GM12878 (cell line): ENCODE measurements around the gene BCR.

Experiments
- CTCF ChIP-seq, 3 experiments: IDR thresholded peaks in 2 of 3; conservative IDR thresholded peaks in 1 of 3; 2 replicates each; pipeline ENCODE4 v1.5.1; 2011; ENCODE audit warnings: low read depth in 3 of 3, low read length in 3 of 3, mild to moderate bottlenecking in 3 of 3, control low read depth in 2 of 3, moderate library complexity in 2 of 3, inconsistent platforms in 1 of 3, mixed read lengths in 1 of 3; ENCODE audit not compliant: control insufficient read depth in 2 of 3, insufficient read depth in 1 of 3; ENCODE audit errors: extremely low read depth in 1 of 3
- HDAC6 ChIP-seq: fragments of 200-600 bp; sonication (generic); IDR thresholded peaks from one replicate; pipeline ENCODE4 v1.8.0; 2017; ENCODE audit warnings: antibody characterized with exemption; ENCODE audit not compliant: unreplicated experiment
- MEF2A ChIP-seq: IDR thresholded peaks from 2 replicates; pipeline ENCODE4 v1.6.1; 2011; ENCODE audit warnings: low read depth, mild to moderate bottlenecking, low read length, moderate library complexity; ENCODE audit not compliant: insufficient read depth
- USF2 ChIP-seq: IDR thresholded peaks from 2 replicates; pipeline ENCODE4 v1.6.1; 2011; ENCODE audit warnings: low read depth, low read length, improper control_type of control experiment, borderline replicate concordance
- ZBTB40 ChIP-seq: fragments of 450-650 bp; IDR thresholded peaks from 2 replicates; pipeline ENCODE4 v1.6.1; 2016; ENCODE audit warnings: mild to moderate bottlenecking, moderate library complexity, borderline replicate concordance

GRCh38 chr22:23250056-23250784 lies 69.9 kb downstream of the BCR start:
- TF ChIP-seq CTCF (IDR thresholded peaks at IDR 0.05 in 2 of 3, conservative IDR thresholded peaks at IDR 0.05 in 1 of 3; ENCODE audit: control insufficient read depth in 2 of 3, extremely low read depth in 1 of 3, insufficient read depth in 1 of 3, low read depth in 3 of 3, low read length in 3 of 3) (no peak), USF2 (no peak), HDAC6 (no peak), MEF2A (no peak), ZBTB40 (no peak)
